22Rv1 (cell line): ENCODE results near the gene SCAMP4.

Source experiments
- CTCF ChIP-seq: fragments of 450-650 bp; IDR thresholded peaks from 2 replicates; pipeline ENCODE4 v1.5.1; 2017; ENCODE audit warnings: mild to moderate bottlenecking
- ZFX ChIP-seq: fragments of 450-650 bp; IDR thresholded peaks from 2 replicates; pipeline ENCODE4 v1.6.1; 2017; ENCODE audit warnings: antibody characterized with exemption, borderline replicate concordance

GRCh38 chr19:1953037-1953436 is 47.8 kb downstream of the SCAMP4 start:
- no peak for TF ChIP-seq CTCF
- TF ChIP-seq ZFX: no peak
